HepG2 (cell line): ENCODE data around the gene ANXA6. TPM values are rescaled to one million over a fixed set of nuclear protein-coding genes. Genes with fewer than 3 reads are reported as not detected.

Experiments
- DPF2 ChIP-seq: sonication (generic); formaldehyde crosslinking; IDR thresholded peaks from 2 replicates; pipeline ENCODE4 v1.4.0; 2020; ENCODE audit warnings: mild to moderate bottlenecking, low read depth, missing genetic modification reagents, borderline replicate concordance
- ESRRA ChIP-seq: sonication (generic); formaldehyde crosslinking; IDR thresholded peaks from 2 replicates; pipeline ENCODE4 v1.5.1; 2020; ENCODE audit warnings: mild to moderate bottlenecking, low read depth, missing genetic modification reagents
- GATAD2A ChIP-seq: IDR thresholded peaks from 2 replicates; pipeline ENCODE4 v1.6.1; 2016
- NR2C2 ChIP-seq: sonication (generic); formaldehyde crosslinking; IDR thresholded peaks from 2 replicates; pipeline ENCODE4 v1.4.0; 2020; ENCODE audit warnings: missing genetic modification reagents, mild to moderate bottlenecking, moderate library complexity, borderline replicate concordance
- RBAK ChIP-seq: sonication (generic); formaldehyde crosslinking; IDR thresholded peaks from 2 replicates; pipeline ENCODE4 v1.5.1; 2020; ENCODE audit warnings: mild to moderate bottlenecking, missing genetic modification reagents
- SOX5 ChIP-seq: IDR thresholded peaks from 2 replicates; pipeline ENCODE4 v1.6.1; 2016; ENCODE audit warnings: borderline replicate concordance
- SYNCRIP ChIP-seq: fragments of 200-400 bp; formaldehyde crosslinking; IDR thresholded peaks from 2 replicates; pipeline ENCODE4 v1.6.1; 2018; ENCODE audit warnings: mild to moderate bottlenecking, low read depth, low read length; ENCODE audit not compliant: insufficient read depth
- TP53 ChIP-seq: sonication (generic); formaldehyde crosslinking; conservative IDR thresholded peaks from 2 replicates; pipeline ENCODE4 v1.4.0; 2020; ENCODE audit warnings: missing genetic modification reagents
- TSC22D2 ChIP-seq: sonication (generic); formaldehyde crosslinking; IDR thresholded peaks from 2 replicates; pipeline ENCODE4 v1.5.1; 2020; ENCODE audit warnings: missing genetic modification reagents, mild to moderate bottlenecking, borderline replicate concordance
- ZBTB26 ChIP-seq: IDR thresholded peaks from 2 replicates; pipeline ENCODE4 v1.6.1; 2016; ENCODE audit warnings: missing compliant biosample characterization, missing genetic modification reagents, borderline replicate concordance
- ZBTB39 ChIP-seq: sonication (generic); formaldehyde crosslinking; IDR thresholded peaks from 2 replicates; pipeline ENCODE4 v1.5.0; 2020; ENCODE audit warnings: missing genetic modification reagents
- ZBTB44 ChIP-seq: sonication (generic); formaldehyde crosslinking; IDR thresholded peaks from 2 replicates; pipeline ENCODE4 v1.4.0; 2020; ENCODE audit warnings: missing genetic modification reagents
- ZNF207 ChIP-seq: fragments of 450-650 bp; IDR thresholded peaks from 2 replicates; pipeline ENCODE4 v1.6.1; 2016; ENCODE audit warnings: antibody characterized with exemption, borderline replicate concordance
- ZNF280B ChIP-seq: sonication (generic); formaldehyde crosslinking; IDR thresholded peaks from 2 replicates; pipeline ENCODE4 v1.5.0; 2020; ENCODE audit warnings: missing genetic modification reagents, mild to moderate bottlenecking, borderline replicate concordance
- ZNF354B ChIP-seq: sonication (generic); formaldehyde crosslinking; IDR thresholded peaks from 2 replicates; pipeline ENCODE4 v1.8.0; 2022; ENCODE audit warnings: mild to moderate bottlenecking, missing genetic modification reagents
- ZNF770 ChIP-seq: sonication (generic); formaldehyde crosslinking; IDR thresholded peaks from 2 replicates; pipeline ENCODE4 v1.5.0; 2020; ENCODE audit warnings: mild to moderate bottlenecking, missing genetic modification reagents
- ZSCAN5A ChIP-seq: sonication (generic); formaldehyde crosslinking; IDR thresholded peaks from 2 replicates; pipeline ENCODE4 v1.8.0; 2022; ENCODE audit warnings: mild to moderate bottlenecking, missing genetic modification reagents, borderline replicate concordance
- polyA plus RNA-seq, 8 experiments: library from polyadenylated mRNA; depleted of rRNA in 3 of 8; stranded (reverse) in 7 of 8; unstranded in 1 of 8; fragments of >200 nt; fragmentation: Illumina TruSeq in 4 of 8; extraction: Trizol in 4 of 8; gene quantifications; 2 replicates each; pipeline versions ENCODE4 v1.2.1 to v1.2.3, GENCODE V29; 2011 to 2016; ENCODE audit warnings: low read depth in 4 of 8, missing spikeins in 1 of 8, mixed read lengths in 1 of 8; ENCODE audit not compliant: insufficient read depth in 1 of 8
- total RNA-seq, 5 experiments: library from RNA; depleted of rRNA; stranded (reverse); fragments of >200 nt; fragmentation: Illumina TruSeq; extraction: Trizol; gene quantifications; 2 replicates each; pipeline ENCODE4 v1.2.3, GENCODE V29; 2016; ENCODE audit warnings: low read depth in 1 of 5

Gene ANXA6
- total and polyA plus RNA-seq, 2 of the 13 experiments (the other 11 are each of a cell fraction or from before 2014, with no cell fraction given): 103 to 125 TPM

- TF ChIP-seq ZNF354B (CRISPR knock-in tag) (no peak), ZBTB39 (CRISPR knock-in tag) (no peak), ESRRA (CRISPR knock-in tag) (no peak; the same call in 1 of the 2 replicates), TP53 (CRISPR knock-in tag) (0 out of 2 replicates have a peak, but pooled peaks have one; percentile 22), SYNCRIP (no peak), ZNF770 (CRISPR knock-in tag) (0 out of 2 replicates have a peak, but pooled peaks have one; percentile 32), ZBTB44 (CRISPR knock-in tag) (no peak), GATAD2A (CRISPR knock-in tag) (no peak), SOX5 (no peak), NR2C2 (CRISPR knock-in tag) (no peak), TSC22D2 (no peak), ZNF207 (no peak), ZSCAN5A (CRISPR knock-in tag) (no peak), ZBTB26 (CRISPR knock-in tag) (no peak), DPF2 (CRISPR knock-in tag) (no peak), ZNF280B (CRISPR knock-in tag) (no peak), RBAK (CRISPR knock-in tag) (no peak)
These were observed at the start of gene ANXA6 (continued) for GRCh38 chr5:151157426-151158286.
